Stimulated activated CD4-positive, alpha-beta T cell treated with anti-CD3 and anti-CD28 coated beads, Interleukin-4, amount 100 ng/mL, for 48 hours (primary cell): ENCODE results near the gene TOPAZ1.
A peak's percentile ranks its signal among the peaks of the same experiment; 100 is the strongest.

Experiments used
- DNase-seq, 2 donors: peaks; one replicate each; pipeline ENCODE4 v3.0.0-alpha.2; 2020; ENCODE audit warnings: low read depth in 2 of 2

The TOPAZ1 gene

GRCh38 chr3:44241706-44242105 lies at the start of gene TOPAZ1:
Gene TOPAZ1 (plus strand): TSS chr3:44241886. CDS start chr3:44242054, 168 bp downstream.
- no peak for DNase-seq

DNA sequence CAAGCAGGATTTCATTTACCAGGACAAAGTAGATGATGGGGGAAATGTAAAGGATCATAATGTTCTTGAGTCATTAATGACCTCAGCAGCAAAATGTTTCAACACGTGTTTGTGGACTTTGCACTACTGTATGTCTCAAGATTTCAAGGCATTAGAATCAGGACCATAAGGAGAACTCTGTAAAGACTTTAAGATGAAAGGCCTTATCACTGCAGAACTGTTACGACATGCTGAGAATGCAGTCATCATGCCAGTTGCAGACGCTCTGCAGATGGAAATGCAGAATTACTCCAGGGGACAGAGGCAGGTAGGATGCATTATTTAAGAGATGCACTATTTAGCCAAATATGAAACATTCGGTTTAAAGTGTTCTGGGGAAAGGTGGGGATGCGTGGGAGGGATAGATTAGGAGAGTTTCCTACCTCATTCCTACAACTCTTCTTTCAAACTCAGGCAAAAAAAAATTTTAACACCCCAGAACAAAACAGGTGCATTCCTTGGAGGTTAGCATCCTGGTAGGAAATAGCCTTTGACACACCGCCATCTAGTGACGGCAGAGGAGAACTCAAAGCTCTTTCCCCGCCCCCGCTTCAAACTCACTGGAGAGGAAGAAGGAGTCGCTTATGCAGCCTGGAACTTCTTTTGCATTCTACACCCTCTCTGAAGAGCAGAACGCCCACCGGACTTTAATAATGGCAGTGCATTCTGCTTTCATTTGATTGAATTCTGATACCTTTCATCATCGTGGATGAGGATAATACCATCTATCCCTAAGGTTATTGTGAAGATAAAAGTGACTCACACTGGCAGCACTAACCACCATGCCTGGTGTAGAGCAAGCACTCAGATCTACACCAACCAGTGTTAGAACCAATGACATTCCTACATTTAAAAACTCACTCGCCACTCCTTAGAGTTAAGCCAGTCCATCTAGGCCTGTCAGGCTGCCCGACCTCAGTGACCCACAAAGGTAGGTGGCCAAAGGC lies 43.1 kb upstream of the TOPAZ1 start:
- peak; percentile 51 to 54 for DNase-seq

DNA sequence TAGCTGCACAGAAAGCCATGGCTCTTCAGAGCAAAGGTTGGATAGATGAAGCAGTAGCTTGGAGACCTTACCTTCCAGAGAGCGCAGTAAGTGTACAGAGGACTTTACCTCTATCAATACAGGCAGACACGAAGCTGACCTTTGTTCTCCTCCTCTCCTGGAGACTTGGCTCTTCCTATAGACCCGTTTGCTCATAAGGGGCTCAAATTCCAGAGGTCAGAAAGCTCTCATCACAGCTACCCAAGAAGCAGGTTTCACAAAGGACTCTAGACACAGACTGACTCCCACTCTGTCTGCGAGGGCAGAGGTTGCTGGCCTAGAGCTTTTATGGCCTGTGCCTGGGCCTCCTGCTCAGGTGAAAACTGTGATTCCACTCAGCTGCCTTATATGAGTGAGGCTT lies 35.4 kb upstream of the TOPAZ1 start:
- DNase-seq = no peak

DNA sequence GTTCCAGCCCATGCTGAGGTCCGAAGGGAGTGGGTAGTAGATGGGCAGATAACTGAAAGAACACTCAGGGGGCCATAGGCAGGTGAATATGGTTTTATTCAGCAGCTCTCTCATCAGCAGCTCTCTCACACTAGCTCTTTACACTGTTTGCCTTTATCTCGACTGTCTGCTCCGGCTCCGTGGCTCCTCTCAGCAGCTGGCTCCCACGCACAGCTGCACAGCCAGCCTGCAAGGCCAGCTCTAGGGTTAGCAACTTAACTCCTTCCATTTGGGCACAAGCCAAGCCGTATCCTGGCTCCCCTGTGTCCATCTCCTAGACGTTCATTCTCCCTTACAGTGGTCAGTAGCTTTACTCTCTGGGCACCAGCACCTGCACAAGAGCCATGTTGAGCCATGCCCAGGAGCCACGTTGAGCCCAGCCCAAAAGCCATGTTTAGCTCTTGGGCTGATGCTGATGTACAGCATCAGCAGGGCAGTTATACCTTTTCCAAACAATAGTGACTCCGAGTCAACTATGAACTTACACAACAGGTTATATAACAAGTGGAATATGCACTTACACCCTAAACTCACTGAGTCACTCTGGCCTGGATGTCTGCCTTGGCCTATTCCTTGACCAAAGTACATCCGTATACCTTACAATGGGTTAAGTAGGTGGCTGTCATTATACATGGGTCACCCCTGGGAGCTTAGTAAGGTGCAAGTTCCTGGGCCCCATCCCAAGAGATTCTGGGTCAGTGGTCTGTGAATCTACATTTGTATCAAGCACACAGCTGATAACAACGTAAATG lies 34.6 kb upstream of the TOPAZ1 start:
- DNase-seq = no peak

DNA sequence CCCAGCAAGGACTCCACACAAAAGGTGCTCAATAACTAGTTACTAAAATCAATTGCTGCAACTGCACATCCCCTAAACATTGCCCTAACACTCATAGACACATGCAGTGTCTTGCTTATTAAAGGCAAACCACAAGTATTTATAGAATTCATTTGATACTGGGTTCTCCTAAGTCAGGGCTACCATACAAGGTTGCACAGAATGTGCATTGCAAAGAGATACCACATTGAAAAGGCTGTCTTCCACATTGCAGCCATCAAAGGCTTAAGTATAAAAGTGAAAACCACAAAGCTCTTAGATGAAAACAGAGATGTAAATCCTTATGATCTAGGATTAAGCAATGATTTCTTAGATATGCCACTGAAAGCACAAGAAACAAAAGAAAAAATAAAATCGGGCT lies 33.6 kb upstream of the TOPAZ1 start:
- DNase-seq = no peak

DNA sequence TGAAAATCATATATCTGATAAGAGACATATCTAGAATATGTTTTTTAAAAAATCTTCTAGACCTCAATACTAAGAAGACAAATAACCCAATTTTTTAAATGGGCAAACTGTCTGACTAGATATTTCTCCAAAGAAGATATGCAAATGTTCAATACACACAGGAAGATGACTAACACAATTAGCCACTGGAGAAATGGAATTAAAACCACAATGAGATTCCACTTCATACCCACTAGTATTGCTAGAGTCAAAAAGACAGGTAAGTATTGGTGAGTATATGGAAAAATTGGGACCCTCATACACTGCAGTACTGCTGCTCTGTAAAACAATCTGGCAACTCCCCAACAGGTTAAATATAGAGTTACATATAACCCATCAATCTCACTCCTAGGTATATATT lies 33.1 kb upstream of the TOPAZ1 start:
- no peak for DNase-seq

DNA sequence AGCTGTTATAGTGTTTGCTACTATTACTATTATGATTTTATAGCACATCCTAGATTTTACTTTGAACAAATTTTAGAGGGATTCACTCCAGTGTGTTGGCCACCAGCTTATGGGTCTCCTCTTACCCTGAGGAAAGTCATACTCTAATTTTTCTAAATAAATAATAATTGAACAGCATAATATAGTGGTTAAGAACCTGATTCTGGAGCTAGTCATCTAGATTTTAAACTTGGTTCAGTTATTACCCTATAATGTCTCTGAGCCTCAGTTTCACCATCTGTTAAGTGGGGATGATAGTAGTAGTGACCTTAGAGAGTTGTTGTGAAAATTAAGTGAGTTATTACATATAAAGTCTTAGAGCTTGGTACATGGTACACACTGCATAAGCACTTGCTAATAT lies 30.7 kb upstream of the TOPAZ1 start:
- no peak for DNase-seq

- no peak for DNase-seq
Observed at GRCh38 chr3:44222337-44222736, 19.3 kb upstream of the TOPAZ1 start.

- DNase-seq = no peak
Observed at GRCh38 chr3:44223299-44223698, 18.4 kb upstream of the TOPAZ1 start.

DNA sequence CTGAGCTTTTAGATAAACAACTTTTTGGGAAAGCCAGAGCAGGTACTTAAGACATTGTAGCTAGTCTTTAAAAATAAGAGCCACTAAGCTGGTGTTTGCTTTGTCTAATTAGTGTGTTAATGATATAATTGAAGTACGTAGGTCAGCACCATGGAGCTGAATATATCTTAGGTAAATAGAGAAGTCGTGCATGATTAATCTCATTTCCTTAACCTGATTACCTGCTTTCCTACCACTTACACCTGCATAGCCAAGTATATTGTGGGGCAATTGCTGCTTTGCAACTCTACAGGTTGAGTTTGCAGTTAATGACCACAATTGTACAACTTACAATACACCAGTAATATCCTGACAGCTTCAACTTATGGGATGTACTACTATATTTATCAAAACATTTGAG lies 17.6 kb upstream of the TOPAZ1 start:
- DNase-seq = no peak

DNA sequence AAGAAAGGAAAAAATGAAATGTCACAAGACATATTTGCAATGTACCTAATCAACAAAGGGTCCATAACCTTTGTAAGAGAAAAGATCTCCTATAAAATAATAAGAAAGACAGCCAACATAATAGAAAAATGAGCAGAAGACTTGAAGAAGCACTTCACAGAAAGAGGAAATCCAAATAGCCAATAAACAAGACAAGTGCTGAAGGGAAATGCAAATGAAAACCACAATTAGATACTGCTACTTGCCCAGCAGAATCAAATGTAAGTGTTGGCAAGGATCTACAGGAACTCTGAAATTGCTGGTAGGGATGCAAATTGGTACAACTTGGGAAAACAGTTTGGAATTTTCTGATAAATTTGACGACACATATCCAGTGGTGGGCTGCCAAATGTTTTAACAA lies 15.1 kb upstream of the TOPAZ1 start:
- no peak for DNase-seq

DNA sequence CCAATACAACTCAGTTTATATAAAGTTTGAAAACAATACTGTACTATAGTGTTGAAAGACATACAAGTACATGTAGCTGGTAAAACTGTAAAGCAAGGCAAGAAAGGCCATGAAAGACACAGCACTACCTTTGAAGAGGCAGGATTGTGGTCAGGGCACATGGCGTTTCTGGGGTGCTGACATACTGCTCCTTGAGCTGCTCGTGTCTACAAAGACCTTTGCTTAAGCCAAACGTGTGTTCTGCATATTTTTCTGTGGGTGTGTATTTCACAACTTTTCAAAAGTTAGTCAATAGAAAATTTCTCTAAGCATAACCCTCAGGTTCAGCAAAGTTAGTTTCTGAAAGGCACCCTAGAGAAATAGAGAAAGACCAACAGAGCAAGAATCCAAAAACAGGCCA lies 14.1 kb upstream of the TOPAZ1 start:
- no peak for DNase-seq

DNA sequence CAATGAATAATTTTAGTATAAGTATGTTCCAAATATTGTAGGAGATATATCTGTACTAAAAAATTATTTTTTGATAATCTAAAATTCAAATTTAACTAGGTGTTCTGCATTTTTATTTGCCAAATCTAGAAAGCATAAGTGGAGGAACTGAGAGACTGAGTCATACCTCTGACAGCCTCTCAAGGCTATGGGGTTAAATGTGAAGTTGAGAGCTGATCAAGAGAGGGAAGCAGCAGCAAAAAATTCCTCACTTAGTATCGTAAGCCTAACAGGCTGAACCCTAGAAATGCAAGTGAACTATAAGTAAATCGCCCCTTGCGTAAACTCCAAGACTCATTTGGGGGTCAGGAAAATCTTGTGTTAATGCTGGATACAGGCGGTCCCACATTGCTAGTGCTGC lies 12.8 kb upstream of the TOPAZ1 start:
- no peak for DNase-seq

DNA sequence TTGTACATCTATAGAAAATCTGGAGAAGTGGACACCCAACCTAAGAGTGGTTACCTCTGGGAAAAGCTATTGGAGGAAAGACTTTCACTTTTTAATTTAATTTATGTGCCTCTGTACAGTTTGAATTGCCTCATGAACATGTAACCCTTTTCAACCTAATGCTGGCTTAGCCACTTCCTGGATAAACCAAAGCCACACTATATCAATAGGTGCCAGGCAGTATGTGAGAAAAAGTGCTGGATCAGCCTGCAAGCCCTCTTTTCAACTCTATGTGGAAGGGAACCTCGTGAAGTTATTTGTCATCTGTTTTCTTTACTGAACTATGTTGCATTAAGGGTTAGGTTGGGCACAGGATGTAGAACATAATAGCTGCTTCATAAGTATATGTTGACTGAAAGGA lies 9.3 kb upstream of the TOPAZ1 start:
- DNase-seq = no peak

DNA sequence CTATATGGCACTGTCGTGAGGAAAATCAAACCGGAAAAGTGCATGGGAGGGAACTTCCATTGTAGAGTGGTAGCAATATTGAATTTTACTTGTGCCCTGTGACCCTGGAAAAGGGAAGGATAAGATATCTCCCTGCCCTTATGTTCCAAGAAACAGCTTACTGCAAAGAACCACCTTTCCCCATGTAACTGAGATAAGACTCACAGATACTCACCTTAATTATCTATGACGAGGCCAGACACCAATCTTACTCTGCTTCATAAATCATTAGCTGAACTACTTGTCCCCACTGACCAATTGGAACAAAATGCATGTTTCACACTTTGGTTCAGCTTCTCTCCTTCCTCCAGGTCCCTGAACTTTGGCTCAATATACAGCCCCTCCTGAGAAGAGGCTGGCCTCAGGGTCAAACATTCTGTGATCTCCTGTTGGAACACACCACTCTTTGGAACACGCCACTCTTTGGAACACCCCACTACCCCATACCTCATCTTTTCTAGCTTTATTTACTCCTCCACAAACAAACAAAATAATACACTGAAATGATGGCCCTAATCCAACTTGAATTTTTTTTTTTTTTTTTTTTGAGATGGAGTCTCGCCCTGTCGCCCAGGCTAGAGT lies 6.9 kb upstream of the TOPAZ1 start:
- no peak for DNase-seq

GRCh38 chr3:44235604-44236484 lies 5.8 kb upstream of the TOPAZ1 start:
- peak; percentile 24 to 30 for DNase-seq

GRCh38 chr3:44236485-44236908 lies 5.2 kb upstream of the TOPAZ1 start:
- no peak for DNase-seq

GRCh38 chr3:44237161-44237560 lies 4.5 kb upstream of the TOPAZ1 start:
- no peak for DNase-seq

- no peak for DNase-seq
Observed at GRCh38 chr3:44237665-44238064, 4.0 kb upstream of the TOPAZ1 start.

DNA sequence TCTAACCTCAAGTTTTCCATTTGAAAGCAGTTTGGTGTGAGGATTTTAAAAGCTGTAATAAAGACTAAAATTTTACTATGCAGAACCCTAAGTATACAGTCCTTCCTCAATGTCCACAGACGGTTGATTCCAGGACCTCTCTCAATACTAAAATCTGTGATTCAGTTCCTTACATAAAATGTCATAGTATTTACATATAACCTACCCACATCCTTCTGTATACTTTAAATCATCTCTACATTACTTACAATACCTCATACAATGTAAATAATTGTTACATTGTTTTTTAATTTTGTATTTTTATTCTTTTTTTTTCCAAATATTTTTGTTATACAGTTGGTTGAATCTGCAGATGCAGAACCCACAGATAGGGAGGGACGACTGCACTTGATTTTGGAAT lies 2.8 kb upstream of the TOPAZ1 start:
- DNase-seq = no peak

- DNase-seq = no peak
Observed at GRCh38 chr3:44240061-44240460, 1.6 kb upstream of the TOPAZ1 start.
